ENCODE data around the gene TCN1. TPM values are rescaled to one million over a fixed set of nuclear protein-coding genes. Genes with fewer than 3 reads are reported as not detected.

Gene TCN1
- total RNA-seq, 4 donors from 2014 or later = not detected

- H3K4me1 ChIP-seq = no peaks in the 10 kb centered on the region
- H3K27ac ChIP-seq = no peak overlapping the region
- no peaks in the 10 kb centered on the region for H3K27me3 ChIP-seq
- H3K9me3 ChIP-seq = no peaks in the 10 kb centered on the region
- WGBS, 2 donors = 75 to 79% methylated on average over 3 of the region's 3 CpGs
- no peak for DNase-seq
- intact Hi-C loops (cut with DNase I) = no loop called here
- no peaks in the 10 kb centered on the region for H3K36me3 ChIP-seq
- TF ChIP-seq POLR2A (IDR thresholded peaks at IDR 0.05) (no peak), CTCF (IDR thresholded peaks at IDR 0.05) (no peak)
- no peak overlapping the region for H3K4me3 ChIP-seq (replicated peaks in 1 of 3)
Measured at GRCh38 chr11:59847626-59848025, 18.7 kb downstream of the TCN1 start.

GRCh38 chr11:59846556-59846955 lies 19.7 kb downstream of the TCN1 start:
- no peaks in the 10 kb centered on the region for H3K4me1 ChIP-seq
- no peak for DNase-seq
- 73 to 75% methylated on average over 5 of the region's 5 CpGs for WGBS, 2 donors
- H3K9me3 ChIP-seq = no peaks in the 10 kb centered on the region
- no peak overlapping the region for H3K27ac ChIP-seq
- no peaks in the 10 kb centered on the region for H3K27me3 ChIP-seq
- no peak for TF ChIP-seq CTCF (IDR thresholded peaks at IDR 0.05)
- no peak for TF ChIP-seq POLR2A (IDR thresholded peaks at IDR 0.05)
- no peak overlapping the region for H3K4me3 ChIP-seq (replicated peaks in 1 of 3)
- intact Hi-C loops (cut with DNase I) = no loop called here
- no peaks in the 10 kb centered on the region for H3K36me3 ChIP-seq

- no peak for DNase-seq
- no peak within 1 kb of the TSS for H3K4me3 ChIP-seq (replicated peaks in 1 of 3)
- intact Hi-C loops (cut with DNase I) = no loop called here
Measured at GRCh38 chr11:59845399-59845798, 20.9 kb downstream of the TCN1 start, which contains the start of gene CBLIF. Gene CBLIF (minus strand): TSS chr11:59845499. CDS start chr11:59845453, 46 bp downstream.

GRCh38 chr11:59842316-59842715 lies 24.0 kb downstream of the TCN1 start:
- H3K27me3 ChIP-seq = no peaks in the 10 kb centered on the region
- TF ChIP-seq POLR2A (IDR thresholded peaks at IDR 0.05) (no peak), CTCF (IDR thresholded peaks at IDR 0.05) (no peak)
- H3K4me3 ChIP-seq (replicated peaks in 1 of 3) = no peak overlapping the region
- no peak for DNase-seq
- H3K27ac ChIP-seq = no peak overlapping the region
- H3K36me3 ChIP-seq = no peaks in the 10 kb centered on the region
- intact Hi-C loops (cut with DNase I) = no loop called here
- no peaks in the 10 kb centered on the region for H3K4me1 ChIP-seq
- 78 to 80% methylated on average over 12 of the region's 12 CpGs for WGBS, 2 donors
- H3K9me3 ChIP-seq = no peaks in the 10 kb centered on the region

More at GRCh38 chr11:59845399-59845798, 20.9 kb downstream of the TCN1 start, which contains the start of gene CBLIF:
- Histone ChIP-seq H3K9me3 (no peaks in the 10 kb centered on the region), H3K27ac (no peak within 1 kb of the TSS), H3K27me3 (no peaks in the 10 kb centered on the region), H3K36me3 (no peaks in the 10 kb centered on the region), H3K4me1 (no peaks in the 10 kb centered on the region)
- TF ChIP-seq POLR2A (IDR thresholded peaks at IDR 0.05) (no peak), CTCF (IDR thresholded peaks at IDR 0.05) (no peak)
- WGBS, 2 donors = 79 to 80% methylated on average over 4 of the region's 4 CpGs

- DNase-seq = no peak
- H3K4me3 ChIP-seq (replicated peaks in 1 of 3) = no peak overlapping the region
- H3K36me3 ChIP-seq = no peaks in the 10 kb centered on the region
- no peaks in the 10 kb centered on the region for H3K4me1 ChIP-seq
- TF ChIP-seq CTCF (IDR thresholded peaks at IDR 0.05) (no peak), POLR2A (IDR thresholded peaks at IDR 0.05) (no peak)
- WGBS, 2 donors = 80 to 89% methylated on average over 2 of the region's 2 CpGs
- no peaks in the 10 kb centered on the region for H3K27me3 ChIP-seq
- H3K27ac ChIP-seq = no peak overlapping the region
- intact Hi-C loops (cut with DNase I) = no loop called here
- no peaks in the 10 kb centered on the region for H3K9me3 ChIP-seq
Measured at GRCh38 chr11:59841514-59841913, 24.8 kb downstream of the TCN1 start.
